ENCODE measurements around the gene EVPL.
A peak's percentile ranks its signal among the peaks of the same experiment; 100 is the strongest.

DNA sequence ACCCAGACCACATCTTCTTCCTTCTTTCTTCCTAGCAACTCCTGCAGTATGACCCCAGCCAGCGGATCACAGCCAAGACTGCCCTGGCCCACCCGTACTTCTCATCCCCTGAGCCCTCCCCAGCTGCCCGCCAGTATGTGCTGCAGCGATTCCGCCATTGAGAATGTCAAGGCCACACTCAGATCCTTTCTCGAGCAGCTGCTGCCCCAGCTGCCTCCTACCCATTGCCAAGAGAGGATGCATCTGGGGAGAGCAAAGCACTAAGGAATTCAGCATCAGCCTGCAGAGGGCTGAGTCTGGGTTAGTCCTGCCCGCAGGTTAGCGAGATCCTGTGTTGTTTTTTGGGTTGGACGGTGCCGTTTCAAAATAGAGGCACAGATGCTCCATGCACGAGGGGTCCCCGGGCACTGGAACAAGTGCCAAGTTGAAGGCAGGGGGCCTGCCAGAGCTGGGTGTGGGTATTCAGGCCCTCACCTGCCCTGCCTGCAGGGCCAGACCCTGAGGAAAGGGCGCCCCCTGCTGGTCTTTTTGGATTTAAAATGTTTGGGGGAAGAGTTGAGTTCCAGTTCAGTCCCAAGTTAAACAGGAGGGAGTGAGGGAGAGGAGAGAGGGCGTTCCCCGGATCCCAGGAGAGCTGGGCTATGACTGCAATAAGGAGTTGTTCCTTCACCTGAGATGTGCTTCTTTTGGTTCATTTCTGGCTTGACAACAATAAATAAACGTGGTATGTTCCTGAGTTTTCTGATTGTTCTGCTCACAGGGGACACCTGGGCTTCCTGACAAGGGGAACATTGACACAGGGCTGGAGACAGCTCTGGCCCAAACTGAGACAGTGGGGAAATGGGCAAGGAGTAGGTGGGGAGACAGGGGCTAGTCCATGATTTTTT is 21.6 kb downstream of the EVPL start:
- no peak for TF ChIP-seq POLR2A (IDR thresholded peaks at IDR 0.05; ENCODE audit: low read depth, low read length)
- TF ChIP-seq POLR2AphosphoS5 (IDR thresholded peaks at IDR 0.05; ENCODE audit: insufficient read depth, low read depth, low read length) = no peak
- TF ChIP-seq, protein P1, sequence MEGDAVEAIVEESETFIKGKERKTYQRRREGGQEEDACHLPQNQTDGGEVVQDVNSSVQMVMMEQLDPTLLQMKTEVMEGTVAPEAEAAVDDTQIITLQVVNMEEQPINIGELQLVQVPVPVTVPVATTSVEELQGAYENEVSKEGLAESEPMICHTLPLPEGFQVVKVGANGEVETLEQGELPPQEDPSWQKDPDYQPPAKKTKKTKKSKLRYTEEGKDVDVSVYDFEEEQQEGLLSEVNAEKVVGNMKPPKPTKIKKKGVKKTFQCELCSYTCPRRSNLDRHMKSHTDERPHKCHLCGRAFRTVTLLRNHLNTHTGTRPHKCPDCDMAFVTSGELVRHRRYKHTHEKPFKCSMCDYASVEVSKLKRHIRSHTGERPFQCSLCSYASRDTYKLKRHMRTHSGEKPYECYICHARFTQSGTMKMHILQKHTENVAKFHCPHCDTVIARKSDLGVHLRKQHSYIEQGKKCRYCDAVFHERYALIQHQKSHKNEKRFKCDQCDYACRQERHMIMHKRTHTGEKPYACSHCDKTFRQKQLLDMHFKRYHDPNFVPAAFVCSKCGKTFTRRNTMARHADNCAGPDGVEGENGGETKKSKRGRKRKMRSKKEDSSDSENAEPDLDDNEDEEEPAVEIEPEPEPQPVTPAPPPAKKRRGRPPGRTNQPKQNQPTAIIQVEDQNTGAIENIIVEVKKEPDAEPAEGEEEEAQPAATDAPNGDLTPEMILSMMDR (IDR thresholded peaks at IDR 0.05; ENCODE audit: extremely low read depth in 1 of 2, insufficient read depth in 1 of 2, low read depth in 1 of 2, low read length in 2 of 2) = peak; percentile 59 to 65
- TF ChIP-seq EZH2 (IDR thresholded peaks at IDR 0.05; ENCODE audit: borderline replicate concordance, low read depth, low read length, severe bottlenecking) = no peak
- TF ChIP-seq MYC (IDR thresholded peaks at IDR 0.05; ENCODE audit: low read depth, low read length) = no peak
